ENCODE data around the gene EEF1AKMT3. TPM values are rescaled to one million over a fixed set of nuclear protein-coding genes. Genes with fewer than 3 reads are reported as not detected.
A peak's percentile ranks its signal among the peaks of the same experiment; 100 is the strongest.

The EEF1AKMT3 gene
- total and polyA plus RNA-seq, 2 experiments from 2014 or later: 12.4 to 15.7 TPM

- Histone ChIP-seq H3K9me3 (ENCODE audit: low read depth) (no peaks in the 10 kb centered on the region), H3K4me1 (ENCODE audit: insufficient read depth) (no peaks in the 10 kb centered on the region), H4K20me1 (ENCODE audit: insufficient read depth) (no peaks in the 10 kb centered on the region), H3F3A (ENCODE audit: insufficient read depth) (no peaks in the 10 kb centered on the region; the same call in 1 of the 2 replicates), H2AFZ (peak overlapping the region; percentile 89), H3K27ac (peak overlapping the region; percentile 70; the same call in 1 of the 2 replicates), H3K27me3 (replicated peaks; ENCODE audit: insufficient read depth) (no peaks in the 10 kb centered on the region), H3K9me2 (ENCODE audit: insufficient read depth) (no peaks in the 10 kb centered on the region), H3K79me2 (ENCODE audit: insufficient read depth) (no peaks in the 10 kb centered on the region), H3K36me3 (ENCODE audit: low read depth) (no peaks in the 10 kb centered on the region), H3K4me3 (peak overlapping the region; percentile 83), H3K4me2 (ENCODE audit: unreplicated experiment) (peak overlapping the region; percentile 87), H3K9ac (peak overlapping the region; percentile 94)
- TF ChIP-seq EZH2phosphoT487 (IDR thresholded peaks at IDR 0.05; ENCODE audit: insufficient read depth, low read depth) (no peak), EZH2 (IDR thresholded peaks at IDR 0.05; ENCODE audit: insufficient read depth, poor library complexity, severe bottlenecking) (no peak)
- in situ Hi-C loops (cut with MboI): no loop called here
- peak; percentile 69 for DNase-seq
- WGBS, 2 experiments (ENCODE audit: low coverage in 1 of 2, low lambda C conversion rate in 2 of 2, missing lambda C conversion rate in 2 of 2): 34 to 42% methylated on average over 59 to 76 of the region's 76 CpGs
Observed at GRCh38 chr12:57726884-57727757, 45.3 kb upstream of the EEF1AKMT3 start.

DNA sequence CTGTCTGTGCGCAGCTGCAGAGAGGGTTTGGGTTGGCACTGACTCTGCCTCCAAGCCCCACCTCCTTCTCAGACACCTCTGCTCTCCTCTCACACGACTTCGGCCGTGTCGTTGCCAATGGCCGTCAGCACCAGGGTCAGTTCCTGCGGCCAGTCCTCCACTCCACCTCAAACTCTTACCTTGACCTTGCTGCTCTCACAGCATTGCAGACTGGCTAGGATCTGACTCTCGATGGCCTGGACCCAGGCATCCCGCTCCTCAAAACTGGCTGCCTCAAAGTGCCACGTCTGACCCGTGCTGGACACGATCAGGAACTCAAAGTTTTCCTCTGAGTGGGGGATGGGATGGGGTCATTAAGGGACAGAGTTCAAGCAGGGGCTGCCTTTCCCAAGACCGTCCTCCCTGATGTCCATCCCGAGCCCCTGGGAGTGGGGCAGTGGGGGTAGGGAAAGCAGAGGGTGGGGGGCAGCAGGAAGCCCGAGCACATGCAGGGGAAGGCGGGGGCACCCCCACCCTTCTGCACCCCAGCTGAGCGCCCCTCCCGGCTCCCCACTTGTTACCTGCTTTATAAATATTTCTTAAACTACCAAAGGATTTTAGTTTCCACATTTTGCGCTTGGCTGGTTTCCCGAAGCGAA, 44.5 kb upstream of the EEF1AKMT3 start:
- no peak overlapping the region for H3K9ac ChIP-seq
- no peak overlapping the region for H2AFZ ChIP-seq
- DNase-seq: no peak
- no peaks in the 10 kb centered on the region; the same call in 1 of the 2 replicates for H3F3A ChIP-seq (ENCODE audit: insufficient read depth)
- H4K20me1 ChIP-seq (ENCODE audit: insufficient read depth): no peaks in the 10 kb centered on the region
- WGBS, 2 experiments (ENCODE audit: low coverage in 1 of 2, low lambda C conversion rate in 2 of 2, missing lambda C conversion rate in 2 of 2): 63 to 69% methylated on average over 16 to 21 of the region's 21 CpGs
- TF ChIP-seq EZH2 (IDR thresholded peaks at IDR 0.05; ENCODE audit: insufficient read depth, poor library complexity, severe bottlenecking) (no peak), EZH2phosphoT487 (IDR thresholded peaks at IDR 0.05; ENCODE audit: insufficient read depth, low read depth) (no peak)
- no peak overlapping the region for H3K4me2 ChIP-seq (ENCODE audit: unreplicated experiment)
- H3K27me3 ChIP-seq (replicated peaks; ENCODE audit: insufficient read depth): no peaks in the 10 kb centered on the region
- no peaks in the 10 kb centered on the region for H3K9me2 ChIP-seq (ENCODE audit: insufficient read depth)
- no peaks in the 10 kb centered on the region for H3K9me3 ChIP-seq (ENCODE audit: low read depth)
- in situ Hi-C loops (cut with MboI): no loop called here
- no peak overlapping the region for H3K27ac ChIP-seq
- H3K79me2 ChIP-seq (ENCODE audit: insufficient read depth): no peaks in the 10 kb centered on the region
- no peaks in the 10 kb centered on the region for H3K36me3 ChIP-seq (ENCODE audit: low read depth)
- no peak overlapping the region for H3K4me3 ChIP-seq
- H3K4me1 ChIP-seq (ENCODE audit: insufficient read depth): no peaks in the 10 kb centered on the region

DNA sequence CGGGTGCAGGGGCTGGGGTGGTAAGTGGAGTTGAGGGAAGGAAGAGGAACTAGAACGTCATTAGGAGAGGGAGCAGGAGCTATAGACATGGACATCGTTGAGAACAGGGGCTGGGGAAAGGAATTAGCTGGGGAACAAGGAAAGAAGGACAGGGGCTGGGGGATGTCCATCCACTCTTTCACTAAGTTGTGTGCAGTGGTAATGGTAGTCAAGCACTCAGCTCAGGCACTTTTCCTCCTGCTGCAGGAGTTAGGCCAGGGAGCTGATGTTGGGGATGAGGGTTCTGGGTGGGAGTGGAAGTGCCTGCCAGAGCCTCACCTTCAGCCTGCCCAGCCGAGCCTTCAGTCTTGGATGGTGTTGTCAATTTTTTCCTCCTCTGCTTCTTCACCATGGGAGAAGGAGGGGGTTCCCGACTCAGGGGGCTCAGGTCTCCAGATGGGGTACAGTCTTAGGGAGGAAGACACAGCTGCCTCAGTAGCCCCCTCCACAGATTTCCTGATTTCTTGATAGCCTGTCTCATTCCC, 43.0 kb upstream of the EEF1AKMT3 start:
- no peak overlapping the region for H3K9ac ChIP-seq
- no peaks in the 10 kb centered on the region for H3K79me2 ChIP-seq (ENCODE audit: insufficient read depth)
- H3K9me2 ChIP-seq (ENCODE audit: insufficient read depth): no peaks in the 10 kb centered on the region
- no peak for DNase-seq
- 26 to 29% methylated on average over 5 of the region's 5 CpGs for WGBS, 2 experiments (ENCODE audit: low coverage in 1 of 2, low lambda C conversion rate in 2 of 2, missing lambda C conversion rate in 2 of 2)
- no peak overlapping the region for H2AFZ ChIP-seq
- no peak overlapping the region for H3K4me2 ChIP-seq (ENCODE audit: unreplicated experiment)
- H3F3A ChIP-seq (ENCODE audit: insufficient read depth): no peaks in the 10 kb centered on the region; the same call in 1 of the 2 replicates
- TF ChIP-seq EZH2phosphoT487 (IDR thresholded peaks at IDR 0.05; ENCODE audit: insufficient read depth, low read depth): no peak
- TF ChIP-seq EZH2 (IDR thresholded peaks at IDR 0.05; ENCODE audit: insufficient read depth, poor library complexity, severe bottlenecking): no peak
- no peaks in the 10 kb centered on the region for H3K36me3 ChIP-seq (ENCODE audit: low read depth)
- no peaks in the 10 kb centered on the region for H4K20me1 ChIP-seq (ENCODE audit: insufficient read depth)
- no peaks in the 10 kb centered on the region for H3K27me3 ChIP-seq (replicated peaks; ENCODE audit: insufficient read depth)
- no peaks in the 10 kb centered on the region for H3K9me3 ChIP-seq (ENCODE audit: low read depth)
- no peaks in the 10 kb centered on the region for H3K4me1 ChIP-seq (ENCODE audit: insufficient read depth)
- in situ Hi-C loops (cut with MboI): no loop called here
- H3K27ac ChIP-seq: no peak overlapping the region
- no peak overlapping the region for H3K4me3 ChIP-seq

DNA sequence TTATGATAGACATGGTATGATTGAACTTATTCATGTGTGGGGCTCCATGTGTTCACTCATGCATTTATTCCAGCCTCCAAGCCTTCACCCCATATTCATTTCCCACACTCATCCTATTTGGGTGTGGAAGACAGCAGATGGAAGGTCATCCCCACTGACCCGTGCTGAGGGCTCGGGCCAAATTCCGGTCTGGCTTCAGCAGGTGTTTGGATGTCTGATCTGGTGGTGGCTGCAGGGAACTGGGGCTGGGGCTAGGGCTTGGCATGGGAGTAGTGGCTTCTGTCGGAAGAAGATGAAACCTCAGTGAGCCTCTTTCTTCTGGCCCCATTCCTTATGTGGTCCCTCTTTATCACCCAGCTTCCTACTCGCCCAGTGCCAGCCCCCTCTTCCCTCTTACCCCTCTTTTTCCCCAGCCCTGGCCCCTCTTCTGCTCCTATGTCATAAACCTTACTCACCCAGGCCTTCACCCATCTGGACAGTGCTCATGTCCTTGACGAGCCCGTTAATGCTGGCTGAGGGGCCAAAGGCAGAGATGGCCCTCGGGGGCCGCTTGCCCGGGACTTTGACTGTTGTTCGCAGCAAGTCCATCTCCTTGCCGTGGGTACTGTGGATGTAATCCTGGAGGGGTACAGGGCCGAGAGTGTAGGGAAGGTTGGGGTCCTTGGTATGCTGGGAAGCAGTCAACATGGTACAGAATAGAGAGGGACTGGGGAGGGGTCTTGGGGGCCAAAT, 41.9 kb upstream of the EEF1AKMT3 start:
- Histone ChIP-seq H3K9me2 (ENCODE audit: insufficient read depth) (no peaks in the 10 kb centered on the region), H3K79me2 (ENCODE audit: insufficient read depth) (no peaks in the 10 kb centered on the region), H3K4me1 (ENCODE audit: insufficient read depth) (no peaks in the 10 kb centered on the region), H3K36me3 (ENCODE audit: low read depth) (no peaks in the 10 kb centered on the region), H3K4me3 (no peak overlapping the region), H3F3A (ENCODE audit: insufficient read depth) (no peaks in the 10 kb centered on the region; the same call in 1 of the 2 replicates), H3K4me2 (ENCODE audit: unreplicated experiment) (no peak overlapping the region), H3K27me3 (replicated peaks; ENCODE audit: insufficient read depth) (no peaks in the 10 kb centered on the region; the same call in 1 of the 2 replicates), H2AFZ (no peak overlapping the region), H3K9ac (no peak overlapping the region), H3K27ac (no peak overlapping the region), H4K20me1 (ENCODE audit: insufficient read depth) (no peaks in the 10 kb centered on the region), H3K9me3 (ENCODE audit: low read depth) (no peaks in the 10 kb centered on the region)
- WGBS, 2 experiments (ENCODE audit: low coverage in 1 of 2, low lambda C conversion rate in 2 of 2, missing lambda C conversion rate in 2 of 2): 70 to 74% methylated on average over 13 of the region's 13 CpGs
- TF ChIP-seq EZH2 (IDR thresholded peaks at IDR 0.05; ENCODE audit: insufficient read depth, poor library complexity, severe bottlenecking) (no peak), EZH2phosphoT487 (IDR thresholded peaks at IDR 0.05; ENCODE audit: insufficient read depth, low read depth) (no peak)
- in situ Hi-C loops (cut with MboI): no loop called here
- no peak for DNase-seq
